HepG2 (cell line): ENCODE measurements around the gene TPCN2. TPM values are rescaled to one million over a fixed set of nuclear protein-coding genes. Genes with fewer than 3 reads are reported as not detected.

Experiments used
- BHLHE40 ChIP-seq: IDR thresholded peaks from 2 replicates; pipeline ENCODE4 v1.6.1; 2011; ENCODE audit warnings: low read length, improper control_type of control experiment
- CBX1 ChIP-seq: IDR thresholded peaks from one replicate; pipeline ENCODE4 v1.6.1; 2016; ENCODE audit warnings: antibody characterized with exemption, low read depth
- FOSL1 ChIP-seq: sonication (generic); formaldehyde crosslinking; IDR thresholded peaks from 2 replicates; pipeline ENCODE4 v1.9.0; 2021; ENCODE audit warnings: missing genetic modification reagents, borderline replicate concordance
- HIC2 ChIP-seq: sonication (generic); formaldehyde crosslinking; IDR thresholded peaks from 2 replicates; pipeline ENCODE4 v1.9.0; 2022; ENCODE audit warnings: low read depth, missing genetic modification reagents
- MBNL3 ChIP-seq: fragments of 250-450 bp; sonication (Bioruptor Pico); conservative IDR thresholded peaks from 2 replicates; pipeline ENCODE4 v1.8.0; 2022; ENCODE audit warnings: mild to moderate bottlenecking, inconsistent platforms
- NFIC ChIP-seq: IDR thresholded peaks from 2 replicates; pipeline ENCODE4 v1.6.1; 2012; ENCODE audit warnings: mild to moderate bottlenecking, low read length, inconsistent platforms
- NONO ChIP-seq, 2 experiments: fragments of 450-650 bp in 1 of 2; sonication (generic) in 1 of 2; formaldehyde crosslinking in 1 of 2; IDR thresholded peaks in 1 of 2; conservative IDR thresholded peaks in 1 of 2; 2 replicates each; pipeline versions ENCODE4 v1.6.1 to v1.8.0; 2017 to 2022; ENCODE audit warnings: mild to moderate bottlenecking in 1 of 2, missing genetic modification reagents in 1 of 2, moderate library complexity in 1 of 2
- NR2F2 ChIP-seq: IDR thresholded peaks from 2 replicates; pipeline ENCODE4 v1.6.1; 2012; ENCODE audit warnings: low read depth, inconsistent platforms, borderline replicate concordance
- PRDM15 ChIP-seq: sonication (generic); formaldehyde crosslinking; IDR thresholded peaks from 2 replicates; pipeline ENCODE4 v1.4.0; 2020; ENCODE audit warnings: missing genetic modification reagents
- PTBP1 ChIP-seq: fragments of 200-400 bp; formaldehyde crosslinking; IDR thresholded peaks from 2 replicates; pipeline ENCODE4 v1.6.1; 2018; ENCODE audit warnings: low read length, low read depth; ENCODE audit not compliant: poor library complexity, severe bottlenecking
- RAD21 ChIP-seq: fragments of 450-650 bp; formaldehyde crosslinking; IDR thresholded peaks from 2 replicates; pipeline ENCODE4 v1.5.0; 2020; ENCODE audit warnings: mild to moderate bottlenecking
- RBFOX2 ChIP-seq: fragments of 200-400 bp; formaldehyde crosslinking; IDR thresholded peaks from 2 replicates; pipeline ENCODE4 v1.6.1; 2017; ENCODE audit warnings: low read depth, mild to moderate bottlenecking, low read length
- ZBTB2 ChIP-seq: sonication (generic); formaldehyde crosslinking; IDR thresholded peaks from 2 replicates; pipeline ENCODE4 v1.8.0; 2022; ENCODE audit warnings: low read depth, missing genetic modification reagents
- ZBTB25 ChIP-seq: IDR thresholded peaks from 2 replicates; pipeline ENCODE4 v1.6.1; 2018; ENCODE audit warnings: missing genetic modification reagents
- ZBTB43 ChIP-seq: sonication (generic); formaldehyde crosslinking; conservative IDR thresholded peaks from 2 replicates; pipeline ENCODE4 v1.4.0; 2020; ENCODE audit warnings: missing genetic modification reagents
- ZFP36 ChIP-seq: fragments of 150-350 bp; IDR thresholded peaks from 2 replicates; pipeline ENCODE4 v1.6.1; 2018; ENCODE audit warnings: borderline replicate concordance, low read length, low read depth; ENCODE audit not compliant: partially characterized antibody
- ZNF331 ChIP-seq: sonication (generic); formaldehyde crosslinking; IDR thresholded peaks from 2 replicates; pipeline ENCODE4 v1.4.0; 2020; ENCODE audit warnings: missing genetic modification reagents
- ZNF572 ChIP-seq: sonication (generic); formaldehyde crosslinking; IDR thresholded peaks from 2 replicates; pipeline ENCODE4 v1.5.1; 2020; ENCODE audit warnings: mild to moderate bottlenecking, missing genetic modification reagents
- ZNF75D ChIP-seq: sonication (generic); formaldehyde crosslinking; IDR thresholded peaks from 2 replicates; pipeline ENCODE4 v1.8.1; 2023; ENCODE audit warnings: missing genetic modification reagents, mild to moderate bottlenecking, borderline replicate concordance
- polyA plus RNA-seq, 8 experiments: library from polyadenylated mRNA; depleted of rRNA in 3 of 8; stranded (reverse) in 7 of 8; unstranded in 1 of 8; fragments of >200 nt; fragmentation: Illumina TruSeq in 4 of 8; extraction: Trizol in 4 of 8; gene quantifications; 2 replicates each; pipeline versions ENCODE4 v1.2.1 to v1.2.3, GENCODE V29; 2011 to 2016; ENCODE audit warnings: low read depth in 4 of 8, missing spikeins in 1 of 8, mixed read lengths in 1 of 8; ENCODE audit not compliant: insufficient read depth in 1 of 8
- total RNA-seq, 5 experiments: library from RNA; depleted of rRNA; stranded (reverse); fragments of >200 nt; fragmentation: Illumina TruSeq; extraction: Trizol; gene quantifications; 2 replicates each; pipeline ENCODE4 v1.2.3, GENCODE V29; 2016; ENCODE audit warnings: low read depth in 1 of 5

Gene TPCN2
- total and polyA plus RNA-seq, 2 of the 13 experiments (the other 11 are each of a cell fraction or from before 2014, with no cell fraction given): 5.6 to 5.9 TPM

- no peak for TF ChIP-seq ZFP36
- no peak for TF ChIP-seq ZBTB25 (CRISPR knock-in tag)
- TF ChIP-seq ZNF572: no peak
- TF ChIP-seq BHLHE40: no peak
- no peak for TF ChIP-seq PTBP1
- no peak for TF ChIP-seq NFIC
- TF ChIP-seq ZBTB43 (CRISPR knock-in tag): no peak
- TF ChIP-seq RBFOX2: no peak
- no peak for TF ChIP-seq RAD21 (CRISPR knock-in tag)
- no peak for TF ChIP-seq FOSL1 (CRISPR knock-in tag)
- TF ChIP-seq CBX1: no peak
- TF ChIP-seq NR2F2: peak; percentile 17; the same call in 1 of the 2 replicates
- no peak for TF ChIP-seq MBNL3 (CRISPR knock-in tag)
- no peak for TF ChIP-seq ZNF75D
- TF ChIP-seq PRDM15 (CRISPR knock-in tag): no peak
- no peak for TF ChIP-seq ZNF331
- TF ChIP-seq NONO (IDR thresholded peaks at IDR 0.05): no peak
- TF ChIP-seq NONO (CRISPR knock-in tag; conservative IDR thresholded peaks at IDR 0.05): no peak
- no peak for TF ChIP-seq HIC2 (CRISPR knock-in tag)
- TF ChIP-seq ZBTB2 (CRISPR knock-in tag): no peak
Observed at GRCh38 chr11:69014084-69014851, 34.5 kb upstream of the TPCN2 start (continued).
